HG03097 (cell line): ENCODE measurements around the gene DLD.
"Not testable (repeated sequence)": the region's sequence is repeated elsewhere in the genome, so short reads cannot be mapped to it uniquely, and the experiment has no call there.

Experiments
- ATAC-seq: cut with Tn5 transposase; IDR thresholded peaks from one replicate; pipeline ENCODE4 v1.9.1; 2021; ENCODE audit not compliant: unreplicated experiment, low FRiP score

DLD gene

GRCh38 chr7:107911981-107912380, 21.0 kb downstream of the DLD start:
- ATAC-seq = no peak

GRCh38 chr7:107913851-107914250, 22.9 kb downstream of the DLD start:
- ATAC-seq = no peak

- ATAC-seq = no peak
These were observed 23.8 kb downstream of the DLD start for GRCh38 chr7:107914831-107915230.

GRCh38 chr7:107915541-107915940, 24.6 kb downstream of the DLD start:
- ATAC-seq = no peak

GRCh38 chr7:107917763-107918651, 27.0 kb downstream of the DLD start:
- peak; percentile 73 for ATAC-seq

- ATAC-seq = no peak
These were observed 28.0 kb downstream of the DLD start for GRCh38 chr7:107918948-107919347.

GRCh38 chr7:107920048-107920772, 29.2 kb downstream of the DLD start:
- ATAC-seq = no peak

GRCh38 chr7:107921826-107922225, 30.8 kb downstream of the DLD start:
- not testable (repeated sequence) for ATAC-seq

GRCh38 chr7:107922886-107923285, 31.9 kb downstream of the DLD start:
- no peak for ATAC-seq

GRCh38 chr7:107924841-107925504, 34.0 kb downstream of the DLD start:
- ATAC-seq = no peak

GRCh38 chr7:107926481-107926880, 35.5 kb downstream of the DLD start:
- ATAC-seq = no peak

- no peak for ATAC-seq
These were observed 40.9 kb downstream of the DLD start for GRCh38 chr7:107931740-107932515.

GRCh38 chr7:107932805-107933204, 41.8 kb downstream of the DLD start:
- ATAC-seq = no peak

GRCh38 chr7:107933386-107934013, 42.5 kb downstream of the DLD start:
- no peak for ATAC-seq

- ATAC-seq = no peak
These were observed 44.2 kb downstream of the DLD start for GRCh38 chr7:107934991-107935770.

- ATAC-seq = no peak
These were observed 45.3 kb downstream of the DLD start for GRCh38 chr7:107936312-107936711.

GRCh38 chr7:107937531-107937930, 46.5 kb downstream of the DLD start:
- ATAC-seq = no peak

- ATAC-seq = no peak
These were observed 47.7 kb downstream of the DLD start for GRCh38 chr7:107938456-107939250.
